Prostate gland (tissue), 2 donors: Measurements from ENCODE around the gene ATP5F1D.

ENCODE experiments used
- CTCF ChIP-seq, 4 experiments: fragments of 200-600 bp in 2 of 4; fragments of 450-650 bp in 2 of 4; sonication (generic) in 2 of 4; IDR thresholded peaks; 1 replicate in 3 of 4; 2 replicates in 1 of 4; pipeline ENCODE4 v1.5.1; 2016 to 2019; ENCODE audit warnings: antibody characterized with exemption in 4 of 4, mild to moderate bottlenecking in 2 of 4, moderate library complexity in 2 of 4
- POLR2A ChIP-seq: fragments of 450-650 bp; IDR thresholded peaks from one replicate; pipeline ENCODE4 v1.6.1; 2016; ENCODE audit warnings: antibody characterized with exemption, mild to moderate bottlenecking
- POLR2AphosphoS5 ChIP-seq: sonication (generic); formaldehyde crosslinking; IDR thresholded peaks from one replicate; pipeline ENCODE4 v1.6.1; 2017; ENCODE audit warnings: antibody characterized with exemption

DNA sequence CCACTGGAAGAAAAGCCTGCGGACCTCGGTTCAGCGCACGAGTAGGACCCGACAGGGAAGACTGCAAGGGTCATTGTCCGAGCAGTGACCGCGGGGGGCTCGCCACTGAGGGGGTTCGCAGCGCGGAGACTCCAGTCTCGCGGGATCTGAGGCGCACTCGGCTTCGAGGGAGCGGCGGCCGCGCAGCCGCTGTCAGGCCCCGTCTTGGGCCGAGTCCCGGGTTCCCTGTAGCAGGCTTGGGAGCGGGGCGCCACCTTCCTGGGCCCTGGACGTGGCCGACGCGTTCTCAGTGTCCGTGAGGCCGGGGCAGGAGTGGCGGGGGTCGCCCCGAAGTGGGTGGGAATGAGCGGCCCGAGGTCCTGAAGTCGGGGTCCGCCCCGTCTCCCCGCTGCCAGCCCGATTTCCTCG is 33.3 kb downstream of the ATP5F1D start:
- TF ChIP-seq CTCF (IDR thresholded peaks at IDR 0.05): no peak
- no peak for TF ChIP-seq POLR2A
- TF ChIP-seq POLR2AphosphoS5: no peak
